Natural killer cell (primary cell): ENCODE measurements around the gene FRMD4A. TPM values are rescaled to one million over a fixed set of nuclear protein-coding genes. Genes with fewer than 3 reads are reported as not detected.

ENCODE experiments used
- ATAC-seq, 3 donors: fragments of 150-1000 bp in 2 of 3; fragments of 200-7000 bp in 1 of 3; cut with Tn5 transposase; 1 replicate in 1 of 3; 2 replicates in 2 of 3; pipeline ENCODE4 v1.10.0; 2021; ENCODE audit warnings: mild to moderate bottlenecking in 2 of 3, moderate library complexity in 2 of 3
- DNase-seq, 2 donors: peaks; one replicate each; pipeline versions ENCODE4 v3.0.0 to v3.0.0-alpha.2; 2013 to 2021; ENCODE audit warnings: mixed read lengths in 1 of 2
- H3K27ac ChIP-seq: one replicate; pipeline ENCODE4 v1.5.1; 2013; ENCODE audit warnings: mild to moderate bottlenecking, low read length
- H3K27me3 ChIP-seq: one replicate; pipeline ENCODE4 v1.6.1; 2013; ENCODE audit warnings: low read length; ENCODE audit not compliant: control insufficient read depth, insufficient read depth
- H3K36me3 ChIP-seq: one replicate; pipeline ENCODE4 v1.6.1; 2013; ENCODE audit warnings: low read length; ENCODE audit not compliant: control insufficient read depth, insufficient read depth
- H3K4me1 ChIP-seq: one replicate; pipeline ENCODE4 v1.6.1; 2013; ENCODE audit warnings: low read length; ENCODE audit not compliant: control insufficient read depth, insufficient read depth
- H3K4me3 ChIP-seq: one replicate; pipeline ENCODE4 v1.5.1; 2013; ENCODE audit warnings: low read length
- H3K9me3 ChIP-seq: one replicate; pipeline ENCODE4 v1.6.1; 2013; ENCODE audit warnings: low read length; ENCODE audit not compliant: control insufficient read depth, insufficient read depth
- H3K27ac Mint-ChIP-seq, 2 donors: one replicate each; pipeline ENCODE4 v1.8.0; 2022; ENCODE audit warnings: mild to moderate bottlenecking in 2 of 2, mixed read lengths in 2 of 2, moderate library complexity in 1 of 2
- H3K27me3 Mint-ChIP-seq, 2 donors: one replicate each; pipeline ENCODE4 v1.8.0; 2022; ENCODE audit warnings: low read depth in 2 of 2, mixed read lengths in 2 of 2
- H3K36me3 Mint-ChIP-seq: one replicate; pipeline ENCODE4 v1.8.0; 2022; ENCODE audit warnings: mixed read lengths
- H3K4me1 Mint-ChIP-seq, 2 donors: one replicate each; pipeline ENCODE4 v1.8.0; 2022; ENCODE audit warnings: mixed read lengths in 2 of 2
- H3K4me3 Mint-ChIP-seq: one replicate; pipeline ENCODE4 v1.8.0; 2022; ENCODE audit warnings: mild to moderate bottlenecking, moderate library complexity, mixed read lengths
- H3K9me3 Mint-ChIP-seq, 2 donors: one replicate each; pipeline ENCODE4 v1.8.0; 2022; ENCODE audit warnings: mixed read lengths in 2 of 2
- CTCF ChIP-seq: fragments of 200-600 bp; IDR thresholded peaks from one replicate; pipeline ENCODE4 v1.8.0; 2022; ENCODE audit warnings: antibody characterized with exemption
- WGBS: methylation state at CpG from one replicate; pipeline ENCODE4 v1.1.7; 2013; ENCODE audit warnings: missing lambda C conversion rate; ENCODE audit not compliant: insufficient coverage; 5-methylcytosine and 5-hydroxymethylcytosine counted together
- intact Hi-C: fragments of 100-400 bp; cut with micrococcal nuclease; formaldehyde crosslinking; loops from one replicate; pipeline ENCODE4 v1.14.2; 2022
- total RNA-seq, 4 donors: library from RNA; stranded (reverse); fragments of 120-200 nt in 1 of 4; gene quantifications; one replicate each; pipeline versions ENCODE4 v1.2.3 to v1.2.4, GENCODE V29; 2013 to 2022

The FRMD4A gene
- total RNA-seq, 3 donors from 2014 or later (not counting 1 experiment from before 2014, with no cell fraction given): 0.36 to 0.38 TPM; not detected in 1

- Mint-ChIP-seq H3K4me1 (peaks cover 10 to 11% of the 10 kb centered on the region in 2 donors), H3K27ac (peak overlapping the region in 1 of 2 donors; percentile 35), H3K9me3 (no peaks in the 10 kb centered on the region), H3K27me3 (no peaks in the 10 kb centered on the region), H3K4me3 (no peak overlapping the region), H3K36me3 (no peaks in the 10 kb centered on the region)
- H3K4me1 ChIP-seq: peaks cover 21% of the 10 kb centered on the region
- H3K9me3 ChIP-seq: no peaks in the 10 kb centered on the region
- H3K4me3 ChIP-seq: no peak overlapping the region
- ATAC-seq: peak; percentile 74 to 87 (median 82)
- peak; percentile 59 to 78 for DNase-seq
- intact Hi-C loops: loop anchor here (1.0 kb wide), 1 partner anchor 118 kb away; no protein-coding TSS in a partner anchor
- H3K27ac ChIP-seq: no peak overlapping the region
- H3K27me3 ChIP-seq: no peaks in the 10 kb centered on the region
- TF ChIP-seq CTCF: peak; percentile 90
- WGBS: 29% methylated on average over 19 of the region's 19 CpGs
- no peaks in the 10 kb centered on the region for H3K36me3 ChIP-seq
Measured at GRCh38 chr10:13659887-13660550, 670.7 kb downstream of the FRMD4A start.

GRCh38 chr10:13658871-13659685, 671.6 kb downstream of the FRMD4A start:
- no peaks in the 10 kb centered on the region for H3K9me3 Mint-ChIP-seq
- H3K4me1 Mint-ChIP-seq: peaks cover 10 to 11% of the 10 kb centered on the region in 2 donors
- H3K4me3 ChIP-seq: no peak overlapping the region
- WGBS: 27% methylated on average over 21 of the region's 21 CpGs
- H3K4me3 Mint-ChIP-seq: no peak overlapping the region
- peaks cover 21% of the 10 kb centered on the region for H3K4me1 ChIP-seq
- TF ChIP-seq CTCF: no peak
- DNase-seq: peak in 1 of 2 donors; percentile 29
- no peaks in the 10 kb centered on the region for H3K36me3 Mint-ChIP-seq
- ATAC-seq: peak in 1 of 3 donors; percentile 25
- no peaks in the 10 kb centered on the region for H3K9me3 ChIP-seq
- H3K27ac Mint-ChIP-seq: no peak overlapping the region
- intact Hi-C loops: no loop called here
- no peaks in the 10 kb centered on the region for H3K36me3 ChIP-seq
- no peaks in the 10 kb centered on the region for H3K27me3 Mint-ChIP-seq
- no peaks in the 10 kb centered on the region for H3K27me3 ChIP-seq
- no peak overlapping the region for H3K27ac ChIP-seq

- WGBS: 42% methylated on average over 10 of the region's 10 CpGs
- intact Hi-C loops: no loop called here
- no peaks in the 10 kb centered on the region for H3K9me3 ChIP-seq
- peaks cover 21% of the 10 kb centered on the region for H3K4me1 ChIP-seq
- ATAC-seq: peak in 2 of 3 donors; percentile 38 to 55
- DNase-seq: peak in 1 of 2 donors; percentile 32
- H3K9me3 Mint-ChIP-seq: no peaks in the 10 kb centered on the region
- H3K36me3 ChIP-seq: no peaks in the 10 kb centered on the region
- no peak overlapping the region for H3K4me3 ChIP-seq
- H3K36me3 Mint-ChIP-seq: no peaks in the 10 kb centered on the region
- no peak overlapping the region for H3K27ac Mint-ChIP-seq
- no peaks in the 10 kb centered on the region for H3K27me3 Mint-ChIP-seq
- no peak for TF ChIP-seq CTCF
- H3K4me3 Mint-ChIP-seq: no peak overlapping the region
- H3K27ac ChIP-seq: no peak overlapping the region
- H3K27me3 ChIP-seq: no peaks in the 10 kb centered on the region
- H3K4me1 Mint-ChIP-seq: peaks cover 10 to 11% of the 10 kb centered on the region in 2 donors
Measured at GRCh38 chr10:13658264-13658663, 672.5 kb downstream of the FRMD4A start.
